NCI-H146 treated with DMSO at 0.1 percent for 48 hours (cell line): Measurements from ENCODE around the gene TAOK3.
"Not testable (repeated sequence)": the region's sequence is repeated elsewhere in the genome, so short reads cannot be mapped to it uniquely, and the experiment has no call there.

Experiments used
- DNase-seq: peaks from one replicate; lab custom pipeline; 2025; ENCODE audit not compliant: unreplicated experiment; lab: John Stamatoyannopoulos, UW

Gene TAOK3

GRCh38 chr12:118372541-118373495, at the start of gene TAOK3:
Gene TAOK3, minus strand, starts transcription at chr12:118372907. Its CDS starts 117,340 bp downstream, at chr12:118255567.
- DNase-seq, result peak; percentile 98

- no peak for DNase-seq
Observed at GRCh38 chr12:118420673-118421072, 48.0 kb upstream of the TAOK3 start.

DNA sequence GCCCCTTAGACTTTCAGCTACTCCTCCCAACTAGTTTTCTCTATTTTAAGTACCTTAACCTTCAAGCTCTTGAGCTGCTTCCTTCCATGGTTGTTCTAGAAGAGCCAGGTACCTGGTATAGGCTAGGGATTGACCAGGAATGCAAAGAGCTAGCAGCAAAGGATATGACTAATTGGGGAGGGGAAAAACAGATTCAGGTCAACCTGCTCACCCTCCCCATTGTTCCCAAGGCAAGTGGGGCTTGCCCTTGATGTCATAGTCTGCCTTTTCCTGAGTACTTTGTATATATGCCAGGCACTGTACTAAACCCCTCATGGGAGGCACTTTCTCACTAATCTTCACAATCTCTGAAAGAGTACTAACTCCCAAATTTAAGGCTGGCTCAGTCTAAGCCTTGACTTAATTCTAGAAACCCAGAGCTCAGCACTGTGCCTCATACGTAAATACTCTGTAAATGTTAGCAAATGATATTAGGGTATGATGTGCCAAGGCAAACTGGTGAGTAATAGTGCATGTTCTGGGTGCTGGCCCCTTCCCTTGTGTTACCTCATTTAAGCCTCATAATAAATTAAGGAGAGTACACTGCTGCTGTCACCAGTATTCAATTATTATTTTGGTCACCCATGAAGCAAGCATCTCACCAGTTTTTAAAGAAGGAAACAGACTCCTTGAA, 45.8 kb upstream of the TAOK3 start:
- no peak for DNase-seq

- no peak for DNase-seq
Observed at GRCh38 chr12:118417942-118418341, 45.2 kb upstream of the TAOK3 start.

DNA sequence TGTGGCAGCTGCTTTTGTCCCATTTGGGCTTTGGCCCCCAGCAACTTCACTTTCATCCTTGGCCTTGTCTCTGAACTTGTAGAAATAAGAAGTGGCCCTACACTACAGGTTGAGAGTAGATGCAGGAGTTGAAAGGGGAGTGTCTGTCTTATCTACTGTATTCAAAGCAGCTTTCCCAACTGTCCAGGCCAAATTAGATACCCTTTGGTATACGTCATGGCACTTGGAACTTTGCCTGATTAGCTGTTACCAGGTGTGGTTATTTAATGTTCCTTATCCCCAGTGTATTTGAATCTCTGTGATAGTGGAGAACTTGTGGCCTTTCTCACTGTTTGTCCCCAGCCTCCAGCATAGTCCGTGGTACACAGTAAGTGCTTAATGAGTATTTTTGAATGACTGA, 37.1 kb upstream of the TAOK3 start:
- DNase-seq, result no peak

DNA sequence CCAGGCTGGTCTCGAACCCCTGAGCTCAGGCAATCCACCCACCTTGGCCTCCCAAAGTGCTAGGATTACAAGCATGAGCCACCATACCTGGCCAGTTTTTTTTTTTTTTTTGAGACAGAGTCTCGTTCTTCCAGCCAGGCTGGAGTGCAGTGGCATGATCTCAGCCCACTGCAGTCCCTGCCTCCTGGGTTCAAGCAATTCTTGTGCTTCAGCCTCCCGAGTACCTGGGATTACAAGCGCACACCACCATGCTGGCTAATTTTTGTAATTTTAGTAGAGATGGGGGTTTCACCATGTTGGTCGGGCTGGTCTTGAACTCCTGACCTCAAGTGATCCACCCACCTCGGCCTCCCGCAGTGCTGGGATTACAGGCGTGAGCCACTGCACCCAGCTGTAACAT, 35.5 kb upstream of the TAOK3 start:
- not testable (repeated sequence) for DNase-seq

- peak; percentile 11 for DNase-seq
Observed at GRCh38 chr12:118404876-118405521, 32.3 kb upstream of the TAOK3 start.

DNA sequence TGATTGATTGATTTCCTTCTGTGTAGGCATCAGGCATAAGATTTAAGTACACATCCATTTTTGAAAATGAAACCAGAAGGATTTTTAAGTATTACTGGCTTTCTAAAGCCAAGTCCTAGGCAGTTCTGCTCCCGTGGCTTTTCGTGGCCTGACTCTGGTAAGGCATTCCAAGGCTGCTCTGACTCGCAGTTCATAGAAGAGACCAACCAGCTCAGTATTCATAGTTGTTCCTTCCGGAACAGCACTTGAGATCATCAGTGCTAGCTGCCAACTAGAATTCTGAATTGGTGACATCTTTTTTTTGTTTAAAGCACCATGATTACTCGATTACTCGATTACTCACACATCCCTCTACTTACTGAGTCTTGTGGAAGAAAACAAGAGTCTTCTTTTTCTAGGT, 29.5 kb upstream of the TAOK3 start:
- no peak for DNase-seq

- no peak for DNase-seq
Observed at GRCh38 chr12:118398940-118399339, 26.2 kb upstream of the TAOK3 start.

- DNase-seq, result no peak
Observed at GRCh38 chr12:118398524-118398923, 25.8 kb upstream of the TAOK3 start.

- DNase-seq, result no peak
Observed at GRCh38 chr12:118397708-118398440, 25.2 kb upstream of the TAOK3 start.

DNA sequence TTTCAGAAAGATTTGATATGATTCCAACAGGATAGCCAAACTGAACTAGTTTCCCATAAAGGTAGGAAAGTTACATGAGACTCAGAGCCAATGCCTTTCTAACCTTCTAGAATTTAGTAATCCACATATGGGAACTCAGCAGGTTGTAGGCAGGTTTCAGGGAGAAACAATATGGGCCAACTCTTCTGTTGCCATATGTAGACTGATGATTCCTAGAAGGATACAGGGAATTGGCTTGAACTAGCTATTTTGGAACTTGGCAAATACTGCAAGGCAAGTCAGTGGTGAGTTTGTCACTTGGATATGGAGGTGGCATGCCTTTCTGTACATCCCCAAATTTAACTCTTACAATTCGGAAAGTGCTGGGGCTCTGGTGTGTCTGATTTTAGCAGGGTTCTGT, 19.1 kb upstream of the TAOK3 start:
- no peak for DNase-seq

GRCh38 chr12:118391424-118391823, 18.7 kb upstream of the TAOK3 start:
- no peak for DNase-seq

DNA sequence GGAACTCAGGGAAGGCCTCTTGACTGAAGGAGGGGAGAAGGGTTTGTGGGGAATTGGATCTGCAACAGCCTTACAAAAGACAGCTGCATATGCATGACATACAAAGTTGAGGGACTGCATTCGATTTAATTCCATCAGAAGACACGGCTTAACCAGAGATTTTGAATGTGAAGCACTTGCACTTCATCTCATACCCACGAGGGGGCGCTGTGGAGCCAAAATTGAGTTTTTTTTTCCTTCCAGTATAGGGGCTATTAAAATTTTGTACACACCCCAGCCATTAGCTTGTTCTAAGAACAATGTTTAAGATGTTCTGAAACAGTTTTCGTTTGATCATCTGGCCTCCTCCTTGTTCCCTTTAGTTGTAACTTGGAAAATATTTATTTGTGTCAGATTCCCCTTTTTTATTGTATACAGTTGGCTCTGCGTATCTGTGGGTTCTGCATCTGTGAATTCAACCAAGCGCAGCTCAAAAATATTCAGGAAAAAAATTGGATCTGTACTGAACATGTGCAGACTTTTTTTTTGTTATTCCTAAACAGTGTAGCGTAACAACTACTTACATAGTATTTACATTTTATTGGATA, 5.3 kb upstream of the TAOK3 start:
- peak; percentile 5 for DNase-seq

- peak; percentile 30 for DNase-seq
Observed at GRCh38 chr12:118377021-118377883, 4.5 kb upstream of the TAOK3 start.

GRCh38 chr12:118376089-118377020, 3.6 kb upstream of the TAOK3 start, which contains the start of gene SUDS3:
Gene SUDS3, plus strand, starts transcription at chr12:118376555. Its CDS starts 137 bp downstream, at chr12:118376692.
- DNase-seq, result peak; percentile 61

DNA sequence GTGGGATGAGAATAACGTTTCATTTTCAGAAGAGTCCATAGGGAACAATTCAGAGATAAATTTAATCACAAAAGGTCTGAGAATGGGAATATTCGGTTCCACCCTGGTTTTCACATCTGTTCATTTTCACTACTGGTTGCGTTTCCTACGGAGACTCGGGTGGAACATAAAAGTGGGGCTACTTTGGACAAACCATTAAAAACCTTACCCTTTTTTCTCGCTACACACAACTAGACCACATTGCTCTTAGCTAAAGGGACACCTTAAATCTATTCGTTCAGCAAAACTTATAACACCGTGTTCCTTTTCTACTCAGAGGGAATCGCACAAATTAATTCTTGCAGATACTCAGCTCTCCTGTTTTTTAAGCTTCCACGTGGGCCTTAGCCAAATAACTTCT, 2.6 kb upstream of the TAOK3 start:
- no peak for DNase-seq

- no peak for DNase-seq
Observed at GRCh38 chr12:118374909-118375308, 2.2 kb upstream of the TAOK3 start.
